Erythroblast (primary cell): ENCODE data around the gene CCDC116.

Experiments
- GATA1 ChIP-seq: IDR thresholded peaks from 2 replicates; pipeline ENCODE4 v1.6.1; 2011; ENCODE audit warnings: low read depth, mild to moderate bottlenecking, control low read depth, low read length, moderate library complexity
- POLR2A ChIP-seq: IDR thresholded peaks from 2 replicates; pipeline ENCODE4 v1.6.1; 2011; ENCODE audit warnings: mild to moderate bottlenecking, low read length

DNA sequence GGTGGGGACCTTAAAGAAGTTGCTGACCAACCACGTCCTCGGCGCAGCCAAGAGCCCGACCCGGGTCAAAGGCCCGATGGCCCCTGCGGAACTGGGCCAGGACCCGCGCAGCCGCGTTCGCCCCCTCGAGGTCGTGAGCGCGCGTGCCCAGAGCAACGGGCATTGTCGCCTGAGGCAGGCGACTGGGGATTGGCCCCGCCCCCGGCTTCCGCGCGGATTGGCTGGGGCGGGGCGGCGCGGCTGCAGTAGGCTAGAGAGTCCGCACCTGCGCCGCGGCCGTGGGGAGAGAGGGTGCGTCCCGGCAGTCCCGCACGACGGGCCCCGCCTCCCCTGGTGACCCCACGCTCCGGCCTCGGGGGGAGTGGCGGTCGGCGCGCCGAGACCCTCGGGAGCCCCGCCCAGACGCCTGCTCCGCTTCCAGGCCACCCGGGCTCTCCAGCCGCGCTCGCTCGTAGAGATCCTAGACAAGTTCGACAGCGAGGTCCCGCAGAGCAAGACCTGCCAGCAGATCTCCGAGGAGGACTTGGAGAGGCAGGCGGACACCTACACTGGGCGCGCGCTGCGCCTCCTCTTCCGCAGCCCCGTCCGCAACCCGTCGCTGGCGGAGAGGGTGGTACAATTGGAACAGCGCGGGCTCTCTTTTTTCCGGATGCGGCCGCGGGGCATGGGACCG lies 24.9 kb downstream of the CCDC116 start:
- TF ChIP-seq POLR2A: peak; percentile 47
- no peak for TF ChIP-seq GATA1
